CD4-positive, alpha-beta T cell treated with Interleukin-4 for 4 hours (primary cell): Measurements from ENCODE around the gene LHX8.
"Not testable (repeated sequence)": the region's sequence is repeated elsewhere in the genome, so short reads cannot be mapped to it uniquely, and the experiment has no call there.

Experiments used
- DNase-seq: peaks from one replicate; pipeline ENCODE4 v3.0.0-alpha.2; 2020

Gene LHX8

DNA sequence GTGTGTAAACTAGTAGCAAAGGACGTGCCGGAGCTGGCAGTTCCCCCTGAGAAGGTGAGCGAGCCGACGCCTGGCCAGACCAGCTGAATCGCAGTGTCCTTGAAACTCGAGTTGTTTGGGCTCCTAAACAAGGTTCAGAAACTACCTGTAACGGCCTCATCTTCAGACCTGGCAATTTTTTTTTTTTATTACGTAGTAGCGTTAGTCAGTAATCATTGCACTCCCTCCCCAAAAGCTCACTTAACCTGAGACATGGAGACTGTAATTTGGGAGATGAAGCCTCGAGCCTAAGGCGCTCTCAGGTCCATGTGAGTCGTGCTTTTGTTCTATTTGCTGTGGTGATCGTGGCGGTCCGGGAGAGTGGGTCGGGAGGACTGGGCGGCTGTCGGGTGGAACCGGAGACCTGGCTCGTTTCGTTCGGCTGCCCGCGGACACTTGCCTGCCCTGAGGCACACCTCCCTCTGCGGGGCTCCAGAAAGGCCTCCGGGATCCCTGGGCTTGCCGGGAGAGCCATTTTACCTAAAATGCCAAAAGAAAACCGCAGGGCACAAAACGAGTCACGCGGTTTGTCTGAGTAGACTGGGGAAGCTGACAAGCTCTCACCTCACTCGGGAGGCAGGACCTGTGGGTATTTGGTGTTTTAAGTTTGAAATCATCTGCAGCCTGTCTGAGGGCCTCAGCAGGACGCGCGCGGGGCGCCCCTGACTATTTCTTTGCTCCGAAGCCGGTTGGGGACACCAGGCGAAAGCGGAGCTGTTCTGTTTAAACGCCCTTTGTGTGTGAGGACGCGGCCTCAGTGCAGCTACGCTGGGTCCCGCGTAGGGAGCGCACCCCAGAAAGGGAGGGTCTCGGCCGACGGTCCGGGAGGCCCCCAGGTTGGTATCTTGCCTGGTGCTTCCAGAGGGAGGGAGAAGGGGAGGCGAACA, 722 bp downstream of the LHX8 start:
- no peak for DNase-seq

DNA sequence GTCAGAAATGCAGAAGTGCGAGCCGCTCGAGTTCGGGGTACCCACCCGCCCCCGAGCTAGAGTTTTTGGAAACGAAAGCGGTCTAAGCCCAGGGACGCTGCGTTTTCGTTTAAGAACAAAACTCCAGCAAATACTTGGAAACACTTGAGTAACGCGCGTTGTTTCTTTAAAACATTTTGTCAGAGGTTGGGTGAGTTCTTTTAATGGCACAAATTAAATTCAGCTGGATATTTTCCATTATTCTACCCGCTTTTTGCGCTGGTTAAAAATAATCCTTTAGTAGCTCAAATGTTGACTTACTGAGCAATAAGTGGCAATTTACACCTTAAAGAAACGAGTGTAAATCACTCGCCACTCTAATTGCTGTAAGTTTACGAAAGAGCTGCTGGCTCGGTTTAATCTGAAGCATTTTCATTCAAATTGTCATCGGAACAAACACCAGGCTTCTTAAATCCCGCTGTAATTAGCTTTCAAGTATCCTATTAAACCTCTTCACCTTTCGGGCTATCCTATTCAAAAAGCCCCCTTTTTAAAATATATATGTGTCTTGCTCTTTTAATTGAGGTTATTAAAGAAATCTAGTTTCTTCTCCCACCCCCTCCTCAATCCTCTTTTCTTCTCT, 1.5 kb downstream of the LHX8 start:
- no peak for DNase-seq

DNA sequence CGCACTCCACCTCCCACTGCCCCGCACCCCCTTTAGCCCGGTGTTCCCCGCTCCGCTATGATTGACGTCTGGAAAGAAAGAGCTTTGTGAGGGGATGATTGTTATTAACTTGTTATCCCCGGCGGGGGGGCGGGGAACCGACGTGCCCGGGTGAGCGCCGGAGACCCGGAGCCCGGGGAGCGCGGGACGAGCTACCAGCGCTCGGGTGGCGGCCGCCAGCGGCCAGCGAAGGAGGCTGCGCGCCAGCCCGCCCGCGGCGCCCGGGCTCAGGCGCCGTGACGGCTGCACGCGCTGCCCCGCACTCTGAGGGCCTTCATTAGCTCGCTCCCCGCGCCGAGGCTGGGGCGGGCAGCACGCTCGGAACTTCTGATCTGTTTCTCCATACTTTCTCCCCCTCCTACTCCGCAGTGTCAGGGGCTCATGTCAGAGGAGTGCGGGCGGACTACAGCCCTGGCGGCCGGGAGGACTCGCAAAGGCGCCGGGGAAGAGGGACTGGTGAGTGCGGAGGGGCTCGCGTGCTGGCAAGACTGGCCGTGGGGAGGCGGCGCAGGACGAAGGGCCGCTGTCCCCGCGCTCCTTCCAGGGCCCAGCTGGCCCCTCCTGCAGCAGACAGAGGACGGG, 2.1 kb downstream of the LHX8 start:
- DNase-seq = no peak

DNA sequence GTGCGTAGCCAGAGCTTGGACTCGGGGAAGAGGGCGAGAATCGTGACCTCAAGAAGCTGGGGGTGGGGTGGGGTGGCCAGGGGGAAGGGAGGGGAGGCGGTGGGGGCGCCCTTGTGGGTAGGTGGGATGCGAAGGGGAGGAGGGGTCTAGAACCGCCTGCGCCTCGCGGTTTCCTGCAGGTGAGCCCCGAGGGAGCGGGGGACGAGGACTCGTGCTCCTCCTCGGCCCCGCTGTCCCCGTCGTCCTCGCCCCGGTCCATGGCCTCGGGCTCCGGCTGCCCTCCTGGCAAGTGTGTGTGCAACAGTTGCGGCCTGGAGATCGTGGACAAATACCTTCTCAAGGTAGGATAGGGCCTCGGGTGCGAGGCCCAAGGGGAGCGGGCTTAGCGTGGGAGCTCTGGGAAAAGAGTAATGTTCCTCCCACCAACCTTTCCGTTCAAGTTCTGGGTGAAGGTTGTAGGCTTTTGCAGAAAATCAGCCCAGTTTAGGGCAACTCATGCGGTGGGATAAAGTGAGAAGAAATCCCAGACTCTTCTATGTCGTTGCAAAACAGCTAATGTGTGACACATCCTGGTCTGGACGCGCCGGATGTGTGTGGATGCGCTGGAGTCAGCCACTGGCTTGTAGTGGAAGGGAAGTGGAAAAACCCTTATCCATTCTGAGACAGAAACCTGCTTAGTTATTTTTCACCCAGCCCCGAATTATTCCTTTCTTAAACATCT, 2.9 kb downstream of the LHX8 start:
- no peak for DNase-seq

DNA sequence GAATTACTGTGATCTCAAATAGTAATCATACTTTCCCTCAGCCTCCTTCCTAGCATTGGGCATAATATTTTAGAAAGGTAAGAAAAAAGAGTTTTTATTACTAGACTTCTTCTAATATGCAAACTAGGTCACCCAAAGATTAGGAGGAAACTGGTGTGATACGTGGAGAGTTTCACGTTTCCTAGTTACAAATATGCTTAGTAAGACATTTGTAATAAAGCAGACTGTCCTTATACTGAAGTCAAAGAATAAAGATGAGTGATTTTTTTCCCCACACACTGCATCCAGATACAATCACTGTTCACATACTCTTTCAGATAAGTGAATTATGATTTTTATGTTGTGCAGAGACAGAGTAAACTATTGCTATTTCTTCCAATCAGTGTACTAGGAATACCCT, 17.9 kb downstream of the LHX8 start:
- DNase-seq = no peak

DNA sequence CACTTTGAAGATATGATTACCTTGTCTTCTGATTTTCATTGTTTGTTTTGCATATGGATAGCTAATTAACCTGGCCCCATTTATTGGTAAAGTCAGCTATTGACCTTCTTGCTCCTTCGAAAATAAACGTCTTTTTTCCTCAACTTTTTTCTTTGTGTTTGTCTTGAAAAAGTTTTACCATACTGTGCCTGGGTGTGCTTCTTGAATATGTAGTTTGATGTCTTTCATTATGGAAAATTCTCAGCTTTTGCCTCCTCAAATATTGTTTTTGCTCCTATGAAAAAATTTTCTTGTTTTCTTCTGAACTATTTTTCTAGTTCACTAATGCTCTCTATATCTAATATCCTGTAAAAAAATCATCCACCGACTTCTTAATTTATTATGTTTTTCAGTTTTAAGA, 25.0 kb downstream of the LHX8 start:
- no peak for DNase-seq

DNA sequence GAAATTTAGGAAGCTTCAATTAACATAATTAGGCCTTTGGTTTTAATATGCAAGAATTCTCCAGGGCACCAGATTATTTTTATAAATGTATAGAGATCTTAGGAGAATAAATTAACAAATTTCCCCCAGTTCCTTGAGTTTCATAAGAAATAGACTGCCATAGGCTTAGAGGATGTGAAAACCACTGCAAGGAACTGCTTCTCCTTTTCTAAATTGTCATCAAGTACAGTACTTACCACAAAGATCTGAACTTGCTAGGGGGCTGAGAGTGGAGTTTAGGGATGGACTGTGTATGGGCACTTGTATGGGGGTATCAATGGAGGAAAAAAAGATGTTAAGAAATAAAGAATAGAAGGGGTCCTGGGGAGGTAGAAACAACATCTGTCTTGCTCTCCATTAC, 31.1 kb downstream of the LHX8 start:
- no peak for DNase-seq

DNA sequence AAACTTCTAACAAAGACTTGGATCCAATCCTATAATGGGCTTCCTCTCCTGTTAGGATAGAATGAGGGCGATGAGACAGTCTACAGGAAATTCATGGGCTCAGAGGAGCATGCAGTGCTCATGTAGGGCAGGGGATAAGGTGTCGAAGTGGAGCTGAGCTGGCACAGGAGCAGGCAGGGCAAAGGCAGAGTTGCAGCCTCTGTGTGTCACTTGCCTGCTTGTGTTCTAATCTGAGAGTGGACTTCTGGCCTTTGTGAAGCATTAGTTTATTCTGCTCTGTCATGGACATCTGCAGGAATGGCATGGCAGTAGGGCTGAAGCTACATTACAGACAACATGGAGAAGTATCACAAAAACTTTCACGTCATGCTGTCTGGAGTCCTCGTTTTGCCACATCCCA, 32.6 kb downstream of the LHX8 start:
- DNase-seq = no peak

DNA sequence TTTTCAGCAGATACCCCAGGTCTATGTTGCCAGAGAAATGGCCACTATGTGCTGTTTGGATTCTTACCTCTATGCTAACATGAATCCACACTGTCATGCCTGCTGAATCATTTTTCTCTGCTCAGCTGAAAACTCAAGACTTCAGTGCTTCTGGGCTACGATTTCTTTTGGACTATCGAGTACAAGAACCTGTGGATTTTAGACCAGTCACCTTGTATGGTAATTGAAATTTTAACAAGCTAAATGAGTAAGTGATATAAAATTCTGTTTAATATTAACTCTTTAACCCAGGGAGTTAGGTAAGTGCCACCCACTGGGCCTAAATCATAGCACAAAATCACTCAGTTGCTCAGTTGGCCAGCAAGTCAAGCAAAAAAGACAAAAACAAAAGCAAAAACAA, 35.8 kb downstream of the LHX8 start:
- DNase-seq = no peak

DNA sequence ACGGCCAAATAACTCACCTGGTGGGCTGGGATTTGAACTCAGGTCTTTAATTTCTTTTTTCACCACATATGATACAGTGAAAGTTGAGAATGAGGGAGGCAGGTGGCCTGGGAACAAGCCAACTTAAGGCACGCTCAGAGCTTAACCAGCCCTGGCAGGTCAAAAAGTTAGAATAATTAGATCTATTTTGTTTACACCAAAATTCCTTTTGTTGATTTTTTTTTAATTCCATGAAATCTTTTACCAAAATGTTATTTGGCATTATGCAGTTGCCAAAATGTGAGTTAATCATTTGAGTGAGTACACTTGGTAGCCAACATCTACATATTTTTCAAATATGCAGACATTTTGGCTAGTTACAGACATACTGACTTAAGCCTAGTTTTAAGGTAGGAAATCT, 36.8 kb downstream of the LHX8 start:
- DNase-seq = no peak

DNA sequence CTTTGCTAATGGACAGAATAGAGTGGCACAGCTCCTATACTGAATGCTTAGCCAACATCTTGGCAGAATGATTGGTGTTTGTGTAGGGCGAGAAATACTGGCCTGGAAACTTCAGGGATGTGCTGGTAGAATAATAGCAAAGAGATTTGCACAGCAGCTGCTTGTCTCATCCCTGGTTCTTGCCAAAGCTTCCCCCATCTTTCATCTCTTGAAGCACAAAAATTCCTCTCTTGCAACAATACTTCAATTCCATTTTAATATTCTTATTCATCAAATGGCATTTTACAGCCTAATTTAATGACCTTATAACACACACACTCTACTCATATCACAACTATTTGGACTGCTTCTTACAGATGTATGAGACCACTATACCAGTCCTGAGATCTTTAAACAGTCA, 37.7 kb downstream of the LHX8 start:
- no peak for DNase-seq

DNA sequence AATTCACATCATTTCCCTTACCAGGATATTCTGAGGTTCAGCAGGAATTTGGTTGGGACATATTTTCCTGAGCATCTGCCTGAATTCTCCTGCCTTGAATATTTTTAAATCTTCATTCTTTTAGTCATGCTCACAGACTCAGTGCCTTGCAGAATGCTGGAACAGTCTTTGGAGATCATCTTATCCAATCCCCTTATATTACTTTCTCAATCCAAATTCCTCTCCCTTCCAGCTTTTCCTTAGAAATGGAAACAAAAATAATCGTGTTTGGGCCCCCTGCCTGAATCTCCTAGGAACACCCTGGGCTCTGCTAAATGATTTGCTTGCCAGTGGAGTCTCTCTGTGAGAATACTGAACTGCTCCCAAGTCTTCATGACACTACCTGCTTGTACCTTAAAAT, 38.4 kb downstream of the LHX8 start:
- DNase-seq = no peak

DNA sequence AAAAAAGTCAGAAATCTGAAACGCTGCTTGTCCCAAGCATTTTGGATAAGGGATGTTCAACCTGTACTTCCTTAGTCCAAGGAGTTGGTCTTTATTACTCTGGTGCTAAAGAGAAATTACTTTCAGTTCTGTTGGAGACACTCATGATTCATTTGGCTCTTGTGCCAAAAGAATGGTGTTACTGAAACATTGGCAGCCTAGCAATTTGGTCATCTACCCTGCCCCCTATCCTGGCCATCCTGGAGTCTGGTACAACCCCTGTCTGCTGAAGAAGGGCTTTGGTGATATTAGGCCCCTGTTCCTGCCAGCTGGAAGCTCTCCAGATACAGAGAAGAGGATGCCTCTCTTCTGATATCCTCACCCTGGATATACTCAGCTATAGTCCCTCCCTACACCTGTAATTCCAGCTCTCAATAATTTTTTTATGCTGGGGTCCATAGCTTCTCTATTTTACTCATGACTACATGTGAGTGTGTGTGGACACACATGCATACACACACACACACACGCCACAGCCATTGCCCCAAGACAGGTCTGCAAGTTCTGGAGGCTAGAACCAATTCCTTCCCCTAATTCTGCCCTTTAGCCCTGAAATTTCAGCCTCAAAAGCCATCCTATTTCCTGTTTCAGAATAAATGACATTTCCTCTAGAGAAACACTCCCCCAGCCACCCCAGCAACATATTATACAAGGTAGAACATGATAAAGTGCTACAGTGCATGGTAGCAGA, 40.0 kb downstream of the LHX8 start:
- no peak for DNase-seq

DNA sequence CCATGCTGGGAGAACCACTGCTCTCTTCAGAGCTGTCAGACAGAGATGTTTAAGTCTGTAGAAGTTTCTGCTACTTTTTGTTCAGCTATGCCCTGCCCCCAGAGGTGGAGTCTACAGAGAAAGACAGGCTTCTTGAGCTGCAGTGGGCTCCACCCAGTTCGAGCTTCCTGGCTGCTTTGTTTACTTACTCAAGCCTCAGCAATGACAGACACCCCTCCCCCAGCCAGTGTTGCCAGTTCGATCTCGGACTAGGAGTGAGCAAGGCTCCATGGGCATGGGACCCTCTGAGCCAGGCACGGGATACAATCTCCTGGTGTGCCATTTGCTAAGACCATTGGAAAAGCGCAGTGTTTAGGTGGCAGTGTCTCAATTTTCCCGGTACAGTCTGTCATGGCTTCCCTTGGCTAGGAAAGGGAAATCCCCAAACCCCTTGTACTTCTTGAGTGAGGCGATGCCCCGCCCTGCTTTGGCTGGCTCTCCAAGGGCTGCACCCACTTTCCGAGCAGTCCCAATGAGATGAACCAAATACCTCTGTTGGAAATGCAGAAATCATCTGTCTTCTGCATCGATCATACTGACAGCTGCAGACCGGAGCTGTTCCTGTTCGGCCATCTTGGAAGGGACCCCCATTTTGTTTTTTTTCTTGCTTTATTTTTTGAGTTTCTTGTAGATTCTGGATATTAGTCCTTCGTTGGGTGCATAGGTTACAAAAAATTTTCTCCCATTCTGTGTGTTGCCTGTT, 47.2 kb downstream of the LHX8 start:
- DNase-seq = not testable (repeated sequence)

DNA sequence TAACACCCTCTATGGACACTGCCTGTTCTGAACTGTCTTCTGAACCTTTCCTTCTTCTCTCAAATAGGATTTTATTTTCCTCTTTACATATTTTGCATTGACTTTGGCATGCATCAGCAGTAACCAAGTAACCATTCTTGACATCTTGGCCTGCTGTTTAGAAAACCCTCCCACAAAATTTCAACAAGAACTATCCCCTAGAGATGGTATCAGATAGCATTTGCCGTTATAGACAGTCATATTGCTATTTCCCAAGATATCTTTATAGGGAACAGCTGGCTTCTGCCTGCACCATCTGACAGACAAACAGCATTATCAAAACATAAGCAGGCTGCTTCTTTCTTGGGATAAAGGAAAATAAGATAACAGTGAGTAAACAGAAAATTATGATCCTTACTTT, 54.7 kb downstream of the LHX8 start:
- DNase-seq = no peak

DNA sequence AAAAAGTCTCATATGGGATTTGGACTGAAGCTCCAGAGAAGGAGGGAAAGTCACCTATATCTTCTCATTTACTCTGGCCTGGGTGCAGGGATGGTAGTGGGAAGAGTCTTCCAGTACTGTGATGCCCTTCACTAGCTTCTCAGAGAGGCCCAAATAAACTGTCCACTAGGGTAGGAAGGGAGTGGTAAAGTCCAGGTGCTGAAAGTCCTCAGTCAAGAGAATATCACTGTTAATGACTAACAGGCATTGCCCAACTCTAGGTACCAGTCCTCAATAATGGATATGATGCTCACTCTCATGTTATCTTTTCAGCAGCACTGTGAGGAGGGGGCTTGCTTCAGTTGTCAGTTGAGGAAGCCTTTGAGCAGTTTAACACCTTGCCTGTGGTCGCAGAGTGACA, 64.0 kb downstream of the LHX8 start:
- no peak for DNase-seq

DNA sequence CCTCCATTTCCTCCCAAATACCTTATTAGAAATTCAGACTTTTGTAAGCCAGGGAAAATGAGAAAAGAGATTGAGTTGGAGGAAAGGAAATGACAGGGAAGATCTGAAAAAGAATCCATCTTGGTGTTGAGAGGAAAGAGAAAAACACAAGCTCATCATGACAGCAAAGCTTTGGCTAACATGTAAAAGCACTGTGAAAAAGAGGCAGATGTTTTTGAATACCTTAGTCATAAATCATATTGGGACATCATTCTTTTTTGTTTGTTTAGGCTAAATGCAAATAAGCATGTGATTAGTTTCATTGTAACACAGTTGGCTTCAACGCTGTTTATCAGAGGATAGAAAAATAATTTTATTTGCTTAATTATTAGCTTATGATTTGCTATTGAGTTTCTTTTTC, 64.6 kb downstream of the LHX8 start:
- DNase-seq = no peak

DNA sequence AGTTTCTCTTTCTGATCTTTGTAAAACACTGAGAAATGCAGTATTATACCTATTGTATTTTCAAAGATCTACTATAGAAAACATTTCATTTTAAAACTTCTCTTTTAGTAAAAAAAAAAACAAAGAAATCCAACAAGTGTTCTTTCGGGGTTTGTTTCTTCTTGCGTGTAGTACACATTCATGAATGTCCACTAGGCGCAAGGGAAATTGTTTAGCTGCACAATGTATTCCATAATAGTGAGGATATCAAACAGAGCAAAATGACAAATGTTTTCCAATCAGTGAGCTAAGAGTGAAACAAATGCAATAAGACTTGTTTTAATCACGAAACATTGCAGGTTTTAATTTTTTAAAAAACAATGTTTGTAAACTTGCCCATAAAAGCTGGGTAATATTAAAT, 68.6 kb downstream of the LHX8 start:
- no peak for DNase-seq

DNA sequence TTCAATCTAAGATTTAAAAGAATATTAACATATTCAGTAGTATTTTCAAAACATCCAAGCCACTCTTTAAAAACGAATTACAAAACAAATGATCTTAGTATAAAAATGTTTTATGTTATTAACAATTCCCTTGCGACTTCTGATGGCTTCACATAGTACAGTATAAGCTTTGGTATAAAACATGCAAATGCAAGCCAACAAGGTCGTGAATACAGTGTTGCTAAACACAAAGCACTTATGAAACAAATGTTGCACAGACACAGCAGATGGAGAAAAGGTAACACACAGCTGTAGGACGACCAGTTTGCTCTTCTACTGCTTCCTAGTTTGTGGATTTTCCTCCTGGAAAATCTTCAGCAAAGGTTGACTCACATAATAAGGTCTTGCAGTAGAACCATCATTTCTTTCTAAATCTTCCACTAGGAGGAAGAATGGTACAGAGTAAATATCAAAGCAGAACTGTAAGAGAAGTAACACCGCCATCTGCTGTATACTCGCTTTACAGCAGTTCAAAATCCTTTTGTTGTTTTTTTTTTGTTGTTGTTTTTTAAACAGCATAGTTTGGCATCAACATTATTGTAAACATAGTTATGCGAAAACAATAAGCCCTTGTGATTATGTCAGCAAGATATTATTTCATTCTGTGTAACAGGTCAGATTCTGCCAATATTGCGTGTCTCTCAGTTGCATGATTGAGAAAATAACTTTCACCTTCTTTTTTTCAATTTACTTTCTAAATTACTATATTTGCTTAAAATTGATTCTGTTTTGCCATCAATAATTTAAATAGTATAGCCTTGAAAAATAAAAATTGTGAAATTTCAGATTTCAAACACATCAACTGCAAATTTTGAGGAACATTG, 69.5 kb downstream of the LHX8 start:
- DNase-seq = no peak

DNA sequence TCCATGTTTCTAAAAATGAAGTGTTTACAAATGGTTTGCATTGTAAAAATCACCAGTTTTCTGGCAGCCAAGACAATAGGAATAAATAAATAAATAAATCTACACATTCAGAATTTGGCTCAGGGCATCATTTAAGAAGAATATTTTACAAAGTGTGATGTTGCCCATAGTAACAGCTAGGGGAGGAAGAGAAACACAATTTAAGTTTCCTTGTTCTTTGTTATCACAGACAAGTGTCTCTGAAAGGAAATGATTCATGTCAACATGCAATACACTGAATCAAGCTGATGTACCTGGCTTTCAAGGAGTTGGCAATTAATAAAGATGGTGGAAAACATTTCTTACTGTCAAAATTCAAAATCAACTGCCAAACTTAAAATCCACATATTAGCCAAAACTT, 74.7 kb downstream of the LHX8 start:
- DNase-seq = no peak
